Measurements from ENCODE around the gene LUZP1.

LUZP1 gene

DNA sequence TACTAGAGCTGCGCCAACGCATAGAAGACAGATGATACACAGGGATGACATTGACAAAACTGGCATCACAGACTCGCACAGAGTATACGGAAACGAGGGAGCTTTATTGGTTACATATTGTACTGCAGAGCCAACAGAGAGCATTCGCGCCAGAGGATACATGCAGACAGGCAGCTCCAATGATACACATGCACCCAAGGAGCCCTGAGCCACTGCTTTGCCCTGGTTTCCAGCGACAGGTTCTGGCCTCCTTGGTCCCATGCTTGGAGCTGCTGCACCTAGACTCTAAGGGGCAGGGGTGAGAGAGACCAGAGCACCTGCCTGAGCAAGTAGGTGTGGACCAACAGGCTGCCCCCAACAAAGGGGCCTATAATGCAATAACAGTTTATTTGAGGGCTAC is 83.8 kb downstream of the LUZP1 start:
- DNase-seq (ENCODE audit: low read depth): no peak

DNA sequence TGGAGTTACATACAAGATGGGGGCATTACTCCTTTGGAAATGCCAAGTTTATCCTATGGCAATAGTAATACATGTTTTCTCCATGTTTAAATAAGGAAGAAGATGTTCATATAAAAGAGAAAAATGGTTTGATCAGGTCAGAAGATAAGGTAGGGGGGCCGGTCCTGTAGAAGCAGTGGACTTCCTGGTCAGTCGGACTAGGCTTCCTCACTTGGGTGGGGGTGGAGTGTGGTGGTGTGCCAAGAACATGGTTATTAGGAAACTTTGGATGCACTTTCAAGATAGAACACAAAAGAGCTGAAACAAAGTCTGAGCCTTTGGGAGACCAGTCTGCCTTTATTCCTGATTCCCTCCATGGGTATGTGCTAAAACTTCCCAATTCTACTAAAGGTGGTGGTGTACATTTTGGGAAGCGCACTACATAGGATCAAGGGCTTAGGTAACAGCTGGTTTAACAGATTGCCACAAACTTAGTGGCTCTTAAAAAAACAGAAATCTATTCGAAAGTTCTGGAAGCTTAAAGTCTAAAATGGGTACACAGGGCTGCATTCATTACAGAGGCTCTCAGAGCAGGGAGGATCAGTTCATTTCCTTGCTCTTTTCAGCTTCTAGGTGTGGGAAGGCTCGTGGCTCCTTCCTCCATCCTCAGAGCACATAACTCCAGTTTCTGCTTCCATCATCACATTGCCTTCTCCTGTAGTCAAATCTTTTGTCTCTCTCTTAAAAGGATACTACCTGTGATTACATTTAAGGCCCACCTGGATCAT is 84.8 kb downstream of the LUZP1 start:
- peak; percentile 53 for DNase-seq (ENCODE audit: low read depth)

DNA sequence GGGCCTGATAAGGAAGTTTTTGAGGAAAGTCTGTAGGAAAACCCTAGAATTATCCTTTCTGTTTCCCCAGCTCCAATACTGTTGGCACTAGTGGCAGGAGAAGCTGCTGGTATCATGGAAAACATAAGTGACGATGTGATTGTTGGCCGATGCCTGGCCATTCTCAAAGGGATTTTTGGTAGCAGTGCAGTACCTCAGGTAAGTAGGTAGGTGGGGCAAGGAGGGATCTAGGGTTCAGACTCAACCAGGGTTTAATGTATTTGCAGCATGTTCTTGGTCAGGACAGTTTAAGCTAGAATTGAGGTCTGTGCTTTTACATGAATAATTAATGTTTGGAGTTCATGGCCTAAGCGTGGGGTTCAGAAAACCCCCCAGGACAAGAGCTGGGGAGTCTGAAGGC is 87.3 kb downstream of the LUZP1 start:
- no peak for DNase-seq (ENCODE audit: low read depth)

DNA sequence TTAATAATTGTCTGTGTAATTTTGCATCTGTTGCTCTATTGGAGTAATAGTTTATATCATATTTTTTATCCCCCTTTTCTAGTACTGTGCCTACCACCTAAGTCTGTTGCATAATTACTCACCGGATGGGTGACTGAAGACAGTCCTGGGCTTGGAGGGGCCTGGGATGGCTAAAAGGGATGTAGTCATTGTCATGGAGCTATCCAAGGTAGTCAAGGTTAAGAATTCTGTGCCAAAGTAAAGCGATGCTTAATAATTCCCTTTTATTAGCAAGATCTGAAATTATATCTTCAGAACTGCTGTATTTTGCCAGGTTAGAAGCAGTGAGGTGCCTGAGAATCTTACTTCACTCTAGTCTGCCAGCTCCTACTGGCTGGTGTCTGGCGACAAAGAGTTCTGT is 87.8 kb downstream of the LUZP1 start:
- DNase-seq (ENCODE audit: low read depth): no peak

DNA sequence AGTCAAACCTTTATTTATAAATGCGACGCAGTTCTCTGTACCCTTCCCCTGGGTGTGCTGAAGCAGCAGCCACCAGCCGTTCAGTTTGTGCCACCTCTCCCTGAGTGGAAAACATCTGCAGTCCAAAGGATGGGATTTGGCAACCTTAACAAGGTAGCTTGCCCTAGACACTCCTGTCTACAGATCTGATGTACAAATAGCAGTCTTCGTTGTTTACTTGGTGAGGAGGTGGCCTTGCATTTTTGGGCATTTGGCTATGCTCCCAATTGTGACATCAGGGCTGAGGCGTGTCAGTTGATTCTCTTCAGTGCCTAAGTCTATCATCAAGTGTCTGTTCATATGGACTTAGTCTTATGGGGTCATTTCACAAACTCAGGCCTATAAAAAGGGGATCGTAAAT is 89.6 kb downstream of the LUZP1 start:
- no peak for DNase-seq (ENCODE audit: low read depth)

DNA sequence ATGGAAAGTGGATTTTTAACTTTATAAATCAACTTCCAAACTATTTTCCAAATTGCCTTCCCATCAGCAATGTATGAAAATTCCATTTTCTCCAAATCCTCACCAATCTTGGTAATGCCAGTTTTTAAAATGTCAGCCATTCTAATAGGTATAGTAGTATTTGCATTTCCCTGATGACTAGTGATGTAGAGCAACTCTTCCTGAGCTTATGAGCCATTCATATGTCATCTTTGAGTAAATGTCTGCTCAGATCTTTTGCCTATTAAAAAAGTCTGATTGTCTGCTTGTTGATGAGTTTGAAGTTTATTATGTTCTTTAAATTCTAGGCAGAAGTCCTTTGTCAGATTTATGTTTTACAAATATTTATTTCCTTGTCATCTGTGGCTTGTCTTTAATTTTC is 94.6 kb downstream of the LUZP1 start:
- no peak for DNase-seq (ENCODE audit: low read depth)

DNA sequence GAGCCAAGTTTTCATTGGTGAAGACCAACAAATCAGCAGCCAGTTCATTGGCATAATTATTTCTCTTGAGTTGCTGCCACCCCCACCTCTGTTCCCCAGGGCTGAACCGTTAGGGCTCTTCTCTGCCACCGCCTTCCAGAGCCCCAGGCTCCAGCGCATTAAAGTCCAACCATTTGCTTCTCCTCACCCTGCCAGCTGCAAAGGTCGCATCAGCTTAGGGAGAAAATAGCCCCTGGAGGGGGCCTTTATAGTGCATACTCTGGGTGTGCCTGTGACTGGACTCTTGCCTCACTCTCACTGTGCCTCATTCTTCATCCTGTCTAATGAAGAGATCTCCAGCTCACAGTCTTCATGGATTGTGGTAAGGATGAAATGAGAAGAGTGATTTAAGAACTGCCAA is 99.0 kb downstream of the LUZP1 start:
- no peak for DNase-seq (ENCODE audit: low read depth)

DNA sequence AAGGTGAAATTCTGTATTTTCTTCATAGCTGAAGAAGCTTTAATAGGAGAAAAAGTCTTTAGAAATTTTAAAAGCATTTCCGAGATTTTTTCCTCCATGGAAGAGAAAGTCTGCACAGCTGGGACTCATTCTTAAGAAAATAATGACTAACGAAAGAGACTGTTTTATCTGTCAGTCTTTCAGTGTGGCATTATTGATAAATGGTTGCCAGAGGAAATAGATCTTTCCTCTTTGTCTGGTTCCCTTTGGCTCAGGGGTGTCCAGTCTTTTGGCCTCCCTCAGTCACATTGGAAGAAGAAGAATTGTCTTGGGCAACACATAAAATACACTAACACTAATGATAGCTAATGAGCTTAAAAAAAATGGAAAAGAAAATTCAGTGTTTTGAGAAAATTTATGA is 99.5 kb downstream of the LUZP1 start:
- DNase-seq (ENCODE audit: low read depth): no peak

DNA sequence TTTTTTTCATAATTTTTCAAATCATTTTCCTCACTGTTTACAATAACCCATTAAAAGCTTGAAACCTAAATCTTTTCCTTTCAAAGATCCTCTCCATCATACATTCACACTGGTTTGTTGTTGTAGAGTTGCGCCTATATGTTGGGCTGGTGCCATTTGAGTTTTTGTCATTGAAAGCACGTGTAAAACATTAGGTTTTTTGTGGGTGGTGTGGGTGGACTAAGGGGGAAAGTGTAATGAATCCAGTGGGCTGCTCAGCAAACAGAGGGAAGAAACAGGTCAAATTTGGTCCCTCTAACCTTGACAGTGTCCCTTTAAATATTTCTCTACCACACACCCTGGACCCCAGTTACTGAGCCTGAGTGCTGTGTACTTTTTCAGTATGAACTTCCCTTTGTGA is 102.6 kb downstream of the LUZP1 start:
- no peak for DNase-seq (ENCODE audit: low read depth)

DNA sequence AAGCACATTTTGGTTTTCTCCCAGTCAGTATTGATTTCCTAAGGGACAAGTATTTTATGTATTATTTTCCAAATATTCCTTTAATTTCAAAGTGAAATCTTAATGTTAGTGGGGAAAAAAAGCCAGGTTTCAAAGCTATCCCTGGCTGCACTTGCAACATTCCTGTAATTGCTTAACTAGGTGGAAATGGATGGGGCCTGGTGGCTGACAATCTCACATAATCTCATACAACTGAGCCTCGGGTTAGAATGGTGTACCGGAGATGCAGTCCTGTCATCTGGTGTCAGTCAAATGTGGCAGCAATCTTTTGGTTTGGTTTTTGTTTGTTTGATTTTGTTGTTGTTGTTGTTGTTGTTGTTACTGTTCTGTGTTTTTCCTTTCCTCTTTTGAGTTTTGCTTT is 103.3 kb downstream of the LUZP1 start:
- DNase-seq (ENCODE audit: low read depth): peak; percentile 14

DNA sequence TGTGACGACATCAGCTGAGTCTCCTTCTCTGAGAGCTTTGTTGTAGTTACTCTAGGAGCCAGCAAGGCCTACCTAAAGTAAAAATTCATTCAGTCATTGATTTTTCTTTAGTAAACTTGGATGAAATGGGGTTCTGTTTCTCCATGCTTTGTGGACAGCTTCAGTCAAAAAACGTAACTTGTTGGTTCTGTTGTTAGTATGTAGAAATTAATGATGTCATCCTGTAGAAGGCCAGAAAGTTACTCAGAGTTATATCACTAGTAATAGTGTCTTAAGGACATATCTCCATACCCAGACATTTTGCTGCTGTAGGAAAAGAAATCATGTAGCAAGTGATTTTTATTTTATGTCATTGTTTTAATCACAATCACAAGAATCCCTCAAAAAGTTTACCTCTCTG is 106.4 kb downstream of the LUZP1 start:
- DNase-seq (ENCODE audit: low read depth): peak; percentile 43

DNA sequence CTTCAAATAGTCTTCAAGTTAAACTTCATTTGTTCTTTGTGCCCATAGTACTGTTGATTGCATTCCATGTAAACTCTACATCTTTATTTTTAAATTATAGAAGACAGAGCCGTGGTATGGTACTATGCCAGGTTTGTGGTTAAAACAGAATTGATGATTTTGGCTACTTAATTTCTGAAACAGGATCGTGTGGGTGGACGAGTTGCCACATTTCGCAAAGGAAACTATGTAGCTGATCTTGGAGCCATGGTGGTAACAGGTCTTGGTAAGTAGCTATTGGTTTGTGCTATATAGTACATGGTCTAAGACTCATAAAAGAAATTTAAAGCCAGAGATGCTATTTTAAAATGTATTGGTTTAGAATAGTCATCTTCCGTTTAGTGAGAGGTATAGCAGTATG is 111.4 kb downstream of the LUZP1 start:
- DNase-seq (ENCODE audit: low read depth): no peak

DNA sequence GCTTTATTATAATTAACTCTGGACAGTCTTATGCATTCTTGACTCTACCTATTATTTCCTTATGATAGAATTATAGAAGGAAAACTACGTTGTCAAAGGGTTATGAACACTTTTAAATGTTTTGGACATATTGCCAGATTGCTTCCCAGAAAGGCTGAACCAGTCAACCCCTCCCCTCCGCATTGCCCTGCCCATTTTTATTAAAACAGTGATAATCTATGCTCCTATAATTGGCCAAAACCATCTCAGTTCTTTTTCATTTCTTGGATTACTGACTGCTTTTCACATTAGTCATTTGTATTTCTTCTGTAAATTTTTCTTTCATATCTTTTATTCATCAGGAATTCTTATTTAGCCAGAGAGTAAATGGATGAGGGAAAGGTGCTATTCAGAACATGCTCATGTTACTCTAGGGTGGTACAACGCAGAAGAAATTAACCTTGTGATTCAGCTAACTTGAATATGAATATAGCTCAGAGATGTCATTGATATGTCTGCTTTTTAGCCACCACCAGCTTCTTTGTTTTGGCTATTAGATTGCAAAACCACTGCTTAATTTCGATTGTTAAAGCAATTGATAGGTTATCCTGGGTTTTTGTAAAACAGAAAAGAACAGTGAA is 117.3 kb downstream of the LUZP1 start:
- DNase-seq (ENCODE audit: low read depth): no peak

DNA sequence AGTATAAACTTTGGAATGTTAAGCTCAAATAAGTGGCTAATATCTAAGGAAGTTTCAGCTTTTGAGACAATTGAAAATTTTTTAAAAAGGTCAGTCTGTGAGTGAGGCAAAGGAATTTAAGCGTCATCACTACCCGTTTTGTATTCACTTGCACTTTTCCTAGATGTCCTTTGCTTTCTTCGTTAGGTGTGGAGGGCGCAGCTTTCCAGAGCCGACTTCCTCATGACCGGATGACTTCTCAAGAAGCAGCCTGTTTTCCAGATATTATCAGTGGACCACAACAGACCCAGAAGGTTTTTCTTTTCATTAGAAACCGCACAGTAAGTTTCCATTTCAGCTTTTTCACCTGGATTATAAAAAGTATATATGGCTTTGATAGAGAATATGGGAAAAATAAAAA is 118.5 kb downstream of the LUZP1 start:
- DNase-seq (ENCODE audit: low read depth): no peak

DNA sequence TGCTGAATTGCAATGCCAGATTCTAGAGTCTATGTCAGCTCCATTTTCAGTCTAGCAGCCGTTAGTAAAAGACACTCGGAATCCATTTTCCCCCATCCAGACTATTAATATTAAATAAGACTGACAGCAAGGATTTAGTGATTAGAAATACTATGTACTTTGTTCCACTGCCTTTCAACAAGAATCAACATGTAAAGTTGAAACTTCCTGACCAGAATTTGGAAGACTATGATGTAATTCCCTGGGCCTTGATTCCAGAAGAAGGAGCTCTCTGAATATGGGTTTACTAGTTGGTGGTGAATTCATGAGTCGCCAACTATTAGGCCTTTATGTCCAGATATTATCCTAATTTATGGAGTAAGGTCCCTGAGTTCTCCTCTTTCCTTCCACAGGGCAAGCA is 124.6 kb downstream of the LUZP1 start:
- no peak for DNase-seq (ENCODE audit: low read depth)

DNA sequence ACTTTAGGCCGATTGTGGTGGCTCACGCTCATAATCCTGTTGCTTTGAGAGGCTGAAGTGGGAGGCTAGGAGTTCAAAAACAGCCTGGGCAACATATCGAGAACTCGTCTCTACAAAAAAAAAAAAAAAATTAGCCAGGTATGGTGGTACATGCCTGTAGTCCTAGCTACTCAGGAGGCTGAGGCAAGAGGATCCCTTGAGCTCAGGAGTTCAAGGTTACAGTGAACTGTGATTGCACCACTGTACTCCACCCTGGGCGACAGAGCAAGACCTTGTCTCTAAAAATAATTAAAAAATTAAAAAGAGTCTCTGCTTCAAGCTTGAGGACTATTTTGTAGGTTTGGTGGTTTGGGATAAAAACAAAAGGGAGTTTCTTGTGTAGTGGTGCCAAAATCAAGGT is 128.1 kb downstream of the LUZP1 start:
- DNase-seq (ENCODE audit: low read depth): no peak

DNA sequence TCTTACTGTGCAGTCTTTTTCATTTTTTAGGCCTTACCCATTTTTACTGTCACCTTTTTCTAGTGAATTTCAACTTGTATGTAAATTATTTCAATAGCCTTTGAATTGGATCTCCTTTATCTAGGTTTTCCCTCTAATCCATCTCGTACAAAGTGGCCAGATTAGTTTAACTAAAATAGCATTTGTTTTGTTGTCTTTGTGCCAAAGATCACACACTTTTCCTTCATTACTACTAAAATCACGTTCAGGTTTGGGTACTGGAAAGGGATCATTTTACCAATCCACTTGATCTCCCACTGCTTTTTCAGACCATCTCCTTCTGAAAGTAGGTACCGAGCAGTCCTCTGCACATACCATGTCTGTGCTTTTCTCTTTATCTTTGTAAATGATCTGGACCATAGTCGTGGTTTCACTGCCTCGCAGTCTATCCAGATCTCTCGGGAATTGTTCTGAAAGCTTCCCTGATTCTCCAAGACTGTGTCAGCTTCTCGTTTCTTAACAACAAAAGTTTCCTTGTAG is 129.3 kb downstream of the LUZP1 start:
- DNase-seq (ENCODE audit: low read depth): no peak

DNA sequence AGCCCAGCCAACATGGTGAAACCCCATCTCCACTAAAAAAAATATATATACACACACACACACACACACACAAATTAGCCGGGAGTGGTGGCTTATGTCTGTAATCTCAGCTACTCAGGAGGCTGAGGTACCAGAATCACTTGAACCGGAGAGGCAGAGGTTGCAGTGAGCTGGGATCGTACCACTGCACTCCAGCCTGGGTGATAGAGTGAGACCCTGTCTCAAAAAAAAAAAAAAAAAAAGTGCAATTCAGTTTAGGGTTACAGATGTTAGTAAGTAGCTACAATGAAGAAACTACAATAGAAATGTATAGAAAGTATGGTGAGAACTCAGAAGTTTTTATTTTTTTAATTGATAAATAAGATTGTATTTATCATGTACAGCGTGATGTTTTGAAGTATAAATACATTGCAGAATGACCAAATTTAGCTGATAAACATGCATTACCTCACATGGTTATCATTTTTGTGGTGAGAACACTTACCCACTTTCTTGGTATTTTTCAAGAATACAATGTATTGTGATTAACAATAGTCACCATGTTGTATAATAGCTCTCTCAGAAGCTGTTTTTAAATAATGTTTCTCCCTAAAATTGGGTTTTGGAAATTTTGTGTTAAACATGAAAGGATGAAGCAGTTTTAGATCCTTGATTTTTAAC is 131.4 kb downstream of the LUZP1 start:
- peak; percentile 72 for DNase-seq (ENCODE audit: low read depth)

DNA sequence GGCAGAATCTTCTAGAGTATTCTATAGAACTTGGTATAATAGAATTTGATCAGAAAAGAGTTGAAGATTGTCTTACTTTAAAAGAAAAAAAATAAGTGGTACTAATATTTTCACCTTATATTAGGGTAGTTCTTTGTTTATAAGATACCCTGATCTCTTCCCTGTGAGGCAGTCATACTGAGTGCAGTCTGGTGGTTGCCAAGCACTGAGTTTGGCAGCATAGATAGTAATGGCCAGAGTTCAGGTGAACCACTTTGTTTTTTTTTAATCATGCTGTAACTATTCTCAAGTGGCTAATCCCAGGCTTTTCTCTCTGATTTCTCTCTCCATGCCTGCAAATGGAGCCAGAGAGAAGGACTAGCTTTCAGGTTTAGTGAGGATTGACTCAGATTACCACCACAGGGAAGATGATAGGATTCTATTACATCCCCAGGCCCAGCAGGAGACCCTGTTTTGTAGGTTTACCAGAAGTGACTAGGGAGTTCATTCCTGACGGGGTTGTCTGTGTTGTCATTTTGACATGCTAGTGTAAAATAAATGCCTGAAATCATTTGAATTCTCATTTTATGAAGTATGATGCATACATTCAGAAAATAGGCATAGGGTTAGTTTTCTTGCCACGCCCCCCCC is 132.7 kb downstream of the LUZP1 start:
- no peak for DNase-seq (ENCODE audit: low read depth)

All from amniotic epithelial cell (primary cell).